Activated CD8-positive, alpha-beta memory T cell treated with anti-CD3 and anti-CD28 coated beads, Interleukin-2, amount 10 ng/mL, durations not matched to agents 7 days and 5 days (primary cell): Measurements from ENCODE around the gene HMGB2. TPM values are rescaled to one million over a fixed set of nuclear protein-coding genes. Genes with fewer than 3 reads are reported as not detected.
A peak's percentile ranks its signal among the peaks of the same experiment; 100 is the strongest.

Experiments used
- ATAC-seq: fragments of 150-1000 bp; cut with Tn5 transposase; one replicate; pipeline ENCODE4 v1.10.0; 2021; ENCODE audit warnings: moderate library complexity
- CTCF ChIA-PET: fragments of 350-600 bp; sonication (Branson Sonifier 250); formaldehyde crosslinking; loops from one replicate; lab custom pipeline; 2021; ENCODE audit warnings: antibody characterized with exemption; lab: Charles Lee
- DNase-seq: peaks from one replicate; pipeline ENCODE4 v3.0.0-alpha.2; 2020
- H3K27ac Mint-ChIP-seq: one replicate; pipeline ENCODE4 v1.8.0; 2021; ENCODE audit warnings: mild to moderate bottlenecking, mixed read lengths
- H3K27me3 Mint-ChIP-seq: one replicate; pipeline ENCODE4 v1.8.0; 2021; ENCODE audit warnings: mixed read lengths
- H3K36me3 Mint-ChIP-seq: one replicate; pipeline ENCODE4 v1.8.0; 2021; ENCODE audit warnings: mild to moderate bottlenecking, mixed read lengths
- H3K4me1 Mint-ChIP-seq: one replicate; pipeline ENCODE4 v1.8.0; 2021; ENCODE audit warnings: mixed read lengths
- H3K4me3 Mint-ChIP-seq: one replicate; pipeline ENCODE4 v1.8.0; 2021; ENCODE audit warnings: mild to moderate bottlenecking, moderate library complexity, mixed read lengths
- H3K9me3 Mint-ChIP-seq: one replicate; pipeline ENCODE4 v1.8.0; 2022; ENCODE audit warnings: low read depth, mixed read lengths
- total RNA-seq, 2 experiments: library from RNA; stranded (reverse); gene quantifications; one replicate each; pipeline ENCODE4 v1.2.3, GENCODE V29; 2021

Gene HMGB2
- total RNA-seq: 100 to 1,000 TPM; 646 to 837 TPM

- ATAC-seq: peak; percentile 93
- H3K27ac Mint-ChIP-seq: peak within 1 kb of the TSS; percentile 98
- H3K27me3 Mint-ChIP-seq: no peaks in the 10 kb centered on the region
- DNase-seq: peak; percentile 100
- H3K4me3 Mint-ChIP-seq: peak within 1 kb of the TSS; percentile 87
- CTCF ChIA-PET: interaction anchor here (1.0 to 7.1 kb wide), 10 partner anchors 13 to 321 kb away, joined by 3 to 55 read pairs (median 3); partner anchors contain the start of gene SAP30
- H3K4me1 Mint-ChIP-seq: peaks cover 29% of the 10 kb centered on the region
- no peaks in the 10 kb centered on the region for H3K9me3 Mint-ChIP-seq
- H3K36me3 Mint-ChIP-seq: peaks cover 46% of the 10 kb centered on the region
Observed at GRCh38 chr4:173334085-173334890, at the start of gene HMGB2. Gene HMGB2 (minus strand): TSS chr4:173334358. CDS start chr4:173333649, 709 bp downstream.

- no peak overlapping the region for H3K4me3 Mint-ChIP-seq
- H3K4me1 Mint-ChIP-seq: peaks cover 1% of the 10 kb centered on the region
- no peaks in the 10 kb centered on the region for H3K27me3 Mint-ChIP-seq
- CTCF ChIA-PET: interaction anchor here (1.3 kb wide), 1 partner anchor 38 kb away, joined by 3 read pairs; no protein-coding TSS in a partner anchor
- ATAC-seq (no peak), DNase-seq (no peak)
- H3K27ac Mint-ChIP-seq: no peak overlapping the region
- H3K9me3 Mint-ChIP-seq: no peaks in the 10 kb centered on the region
- peaks cover 10% of the 10 kb centered on the region for H3K36me3 Mint-ChIP-seq
Observed at GRCh38 chr4:173382349-173382748, 48.2 kb upstream of the HMGB2 start.

- no peak overlapping the region for H3K27ac Mint-ChIP-seq
- peaks cover 12% of the 10 kb centered on the region for H3K36me3 Mint-ChIP-seq
- ATAC-seq (no peak), DNase-seq (no peak)
- no peaks in the 10 kb centered on the region for H3K27me3 Mint-ChIP-seq
- H3K9me3 Mint-ChIP-seq: no peaks in the 10 kb centered on the region
- H3K4me3 Mint-ChIP-seq: no peak overlapping the region
- CTCF ChIA-PET: no interaction called here
- peaks cover 1% of the 10 kb centered on the region for H3K4me1 Mint-ChIP-seq
Observed at GRCh38 chr4:173381610-173382009, 47.5 kb upstream of the HMGB2 start.

- no peak for ATAC-seq
- no peak overlapping the region for H3K4me3 Mint-ChIP-seq
- peaks cover 1% of the 10 kb centered on the region for H3K4me1 Mint-ChIP-seq
- H3K27ac Mint-ChIP-seq: no peak overlapping the region
- CTCF ChIA-PET: no interaction called here
- no peak for DNase-seq
- H3K36me3 Mint-ChIP-seq: peaks cover 13% of the 10 kb centered on the region
- H3K9me3 Mint-ChIP-seq: no peaks in the 10 kb centered on the region
- H3K27me3 Mint-ChIP-seq: no peaks in the 10 kb centered on the region
Observed at GRCh38 chr4:173380987-173381386, 46.8 kb upstream of the HMGB2 start.

GRCh38 chr4:173379929-173380328 is 45.8 kb upstream of the HMGB2 start:
- DNase-seq (no peak), ATAC-seq (no peak)
- Mint-ChIP-seq H3K27ac (no peak overlapping the region), H3K4me3 (no peak overlapping the region), H3K4me1 (peaks cover 6% of the 10 kb centered on the region), H3K27me3 (no peaks in the 10 kb centered on the region), H3K36me3 (peaks cover 19% of the 10 kb centered on the region), H3K9me3 (no peaks in the 10 kb centered on the region)
- CTCF ChIA-PET: no interaction called here

- H3K27ac Mint-ChIP-seq: no peak overlapping the region
- no peak overlapping the region for H3K4me3 Mint-ChIP-seq
- no peaks in the 10 kb centered on the region for H3K27me3 Mint-ChIP-seq
- ATAC-seq (no peak), DNase-seq (no peak)
- H3K4me1 Mint-ChIP-seq: peaks cover 18% of the 10 kb centered on the region
- peaks cover 29% of the 10 kb centered on the region for H3K36me3 Mint-ChIP-seq
- H3K9me3 Mint-ChIP-seq: no peaks in the 10 kb centered on the region
- CTCF ChIA-PET: interaction anchor here (1.2 to 2.7 kb wide), 3 partner anchors 23 to 55 kb away, joined by 3 to 8 read pairs (median 3); partner anchors contain the start of gene HMGB2
Observed at GRCh38 chr4:173374588-173374987, 40.4 kb upstream of the HMGB2 start.

- Mint-ChIP-seq H3K4me1 (peaks cover 39% of the 10 kb centered on the region), H3K27me3 (no peaks in the 10 kb centered on the region), H3K36me3 (peaks cover 27% of the 10 kb centered on the region), H3K27ac (peak overlapping the region; percentile 92), H3K4me3 (peak overlapping the region; percentile 98), H3K9me3 (no peaks in the 10 kb centered on the region)
- peak; percentile 15 for ATAC-seq
- CTCF ChIA-PET: interaction anchor here (0.7 to 7.1 kb wide), 9 partner anchors 14 to 358 kb away, joined by 3 to 55 read pairs (median 4); partner anchors contain the start of gene HMGB2
- peak; percentile 74 for DNase-seq
Observed at GRCh38 chr4:173371292-173372192, 37.4 kb upstream of the HMGB2 start.

GRCh38 chr4:173370477-173371291 is 36.5 kb upstream of the HMGB2 start, which contains the start of gene SAP30:
Gene SAP30 (plus strand): TSS chr4:173370954. CDS start chr4:173371183, 229 bp downstream.
- no peaks in the 10 kb centered on the region for H3K9me3 Mint-ChIP-seq
- H3K4me3 Mint-ChIP-seq: peak within 1 kb of the TSS; percentile 98
- H3K27ac Mint-ChIP-seq: peak within 1 kb of the TSS; percentile 99
- H3K4me1 Mint-ChIP-seq: peaks cover 45% of the 10 kb centered on the region
- no peaks in the 10 kb centered on the region for H3K27me3 Mint-ChIP-seq
- peaks cover 23% of the 10 kb centered on the region for H3K36me3 Mint-ChIP-seq
- ATAC-seq (peak; percentile 79), DNase-seq (peak; percentile 98)
- CTCF ChIA-PET: interaction anchor here (0.7 to 7.1 kb wide), 6 partner anchors 37 to 357 kb away, joined by 3 to 55 read pairs (median 4); partner anchors contain the start of gene HMGB2

- Mint-ChIP-seq H3K9me3 (no peaks in the 10 kb centered on the region), H3K4me1 (peaks cover 49% of the 10 kb centered on the region), H3K27me3 (no peaks in the 10 kb centered on the region), H3K4me3 (peak overlapping the region; percentile 98), H3K36me3 (peaks cover 20% of the 10 kb centered on the region), H3K27ac (peak overlapping the region; percentile 99)
- DNase-seq (peak; percentile 81), ATAC-seq (peak; percentile 12)
- CTCF ChIA-PET: interaction anchor here (0.8 to 7.1 kb wide), 6 partner anchors 15 to 69 kb away, joined by 3 to 55 read pairs (median 4); partner anchors contain the start of gene HMGB2
Observed at GRCh38 chr4:173370130-173370476, 35.9 kb upstream of the HMGB2 start.

- H3K27me3 Mint-ChIP-seq: no peaks in the 10 kb centered on the region
- H3K9me3 Mint-ChIP-seq: no peaks in the 10 kb centered on the region
- CTCF ChIA-PET: interaction anchor here (1.0 to 7.1 kb wide), 4 partner anchors 11 to 49 kb away, joined by 3 to 55 read pairs (median 4); partner anchors contain the start of gene HMGB2
- H3K36me3 Mint-ChIP-seq: peaks cover 11% of the 10 kb centered on the region
- no peak for DNase-seq
- no peak for ATAC-seq
- H3K27ac Mint-ChIP-seq: peak overlapping the region; percentile 58
- H3K4me1 Mint-ChIP-seq: peaks cover 38% of the 10 kb centered on the region
- H3K4me3 Mint-ChIP-seq: peak overlapping the region; percentile 57
Observed at GRCh38 chr4:173367946-173368345, 33.8 kb upstream of the HMGB2 start.

- no peaks in the 10 kb centered on the region for H3K9me3 Mint-ChIP-seq
- H3K4me1 Mint-ChIP-seq: peaks cover 36% of the 10 kb centered on the region
- no peaks in the 10 kb centered on the region for H3K27me3 Mint-ChIP-seq
- ATAC-seq: no peak
- peak overlapping the region; percentile 48 for H3K27ac Mint-ChIP-seq
- no peak for DNase-seq
- peaks cover 9% of the 10 kb centered on the region for H3K36me3 Mint-ChIP-seq
- CTCF ChIA-PET: interaction anchor here (1.0 to 7.1 kb wide), 4 partner anchors 10 to 49 kb away, joined by 3 to 55 read pairs (median 4); partner anchors contain the start of gene HMGB2
- peak overlapping the region; percentile 34 for H3K4me3 Mint-ChIP-seq
Observed at GRCh38 chr4:173367285-173367684, 33.1 kb upstream of the HMGB2 start.

GRCh38 chr4:173365359-173365996 is 31.3 kb upstream of the HMGB2 start:
- Mint-ChIP-seq H3K9me3 (no peaks in the 10 kb centered on the region), H3K27ac (peak overlapping the region; percentile 54), H3K36me3 (peaks cover 5% of the 10 kb centered on the region), H3K4me3 (no peak overlapping the region), H3K4me1 (peaks cover 38% of the 10 kb centered on the region), H3K27me3 (no peaks in the 10 kb centered on the region)
- CTCF ChIA-PET: interaction anchor here (0.6 to 1.3 kb wide), 4 partner anchors 18 to 64 kb away, joined by 3 to 4 read pairs (median 3); no protein-coding TSS in a partner anchor
- no peak for DNase-seq
- ATAC-seq: no peak
